ENCODE results near the gene HAP1. TPM values are rescaled to one million over a fixed set of nuclear protein-coding genes. Genes with fewer than 3 reads are reported as not detected.
"Not testable (repeated sequence)": the region's sequence is repeated elsewhere in the genome, so short reads cannot be mapped to it uniquely, and the experiment has no call there.

HAP1 gene
- total RNA-seq, 3 donors from 2014 or later: 0.18 TPM; not detected in 2

DNA sequence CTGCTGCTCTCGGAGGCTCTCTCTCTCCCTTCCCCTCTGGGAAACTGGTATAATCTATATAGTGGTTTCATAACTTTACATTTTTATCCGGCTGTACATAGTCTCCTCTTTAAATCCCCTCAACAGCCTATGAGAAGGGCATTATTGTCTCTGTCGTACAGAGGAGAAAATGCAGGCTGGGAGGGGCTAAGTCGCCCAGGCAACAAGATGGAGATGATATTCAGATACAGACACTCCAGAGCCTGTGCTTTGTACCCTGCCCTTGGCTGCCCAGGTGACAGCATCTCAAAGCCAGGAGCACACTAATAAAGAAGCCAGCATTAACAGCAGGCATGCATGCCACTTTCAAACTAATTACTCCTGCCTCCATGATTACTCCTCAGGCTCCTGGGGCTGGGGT lies 50.4 kb downstream of the HAP1 start:
- no peak overlapping the region for H3K4me3 Mint-ChIP-seq
- ATAC-seq (no peak), DNase-seq (no peak)
- no peaks in the 10 kb centered on the region for H3K27me3 Mint-ChIP-seq (ENCODE audit: low read depth)
- H3K4me1 Mint-ChIP-seq (ENCODE audit: low read depth): peaks cover 18% of the 10 kb centered on the region
- no peaks in the 10 kb centered on the region for H3K36me3 Mint-ChIP-seq (ENCODE audit: insufficient read depth)
- H3K9me3 Mint-ChIP-seq: no peaks in the 10 kb centered on the region

DNA sequence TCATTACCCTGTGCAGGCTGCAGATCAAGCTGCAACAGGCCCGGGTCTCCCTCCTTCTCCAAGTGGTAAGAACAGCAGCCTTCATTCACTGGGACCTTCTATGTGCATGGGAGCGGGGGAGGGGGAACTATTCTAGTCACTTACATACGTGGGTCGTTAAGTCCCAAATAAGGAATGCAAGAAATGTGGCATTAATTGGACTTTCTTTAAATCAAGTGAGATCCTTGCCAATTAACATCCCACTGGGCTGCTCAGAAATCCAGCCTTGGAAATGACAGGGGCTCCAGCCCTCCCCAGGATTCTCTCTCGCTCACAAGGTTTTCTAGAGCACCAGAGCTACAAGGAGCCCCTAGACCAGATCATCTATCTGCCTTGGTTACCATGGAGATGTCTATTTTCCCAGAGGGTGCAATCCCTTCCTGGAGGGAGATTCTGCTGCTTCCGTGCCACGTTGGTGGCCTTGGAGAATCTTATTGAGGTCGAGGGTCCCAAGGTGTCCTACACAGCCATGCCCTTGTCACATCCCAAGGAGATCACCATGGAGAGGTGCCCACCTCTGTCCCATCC lies 50.9 kb downstream of the HAP1 start:
- Mint-ChIP-seq H3K36me3 (ENCODE audit: insufficient read depth) (no peaks in the 10 kb centered on the region), H3K4me3 (no peak overlapping the region), H3K4me1 (ENCODE audit: low read depth) (peaks cover 23% of the 10 kb centered on the region), H3K9me3 (no peaks in the 10 kb centered on the region), H3K27me3 (ENCODE audit: low read depth) (no peaks in the 10 kb centered on the region)
- DNase-seq (no peak), ATAC-seq (no peak)

DNA sequence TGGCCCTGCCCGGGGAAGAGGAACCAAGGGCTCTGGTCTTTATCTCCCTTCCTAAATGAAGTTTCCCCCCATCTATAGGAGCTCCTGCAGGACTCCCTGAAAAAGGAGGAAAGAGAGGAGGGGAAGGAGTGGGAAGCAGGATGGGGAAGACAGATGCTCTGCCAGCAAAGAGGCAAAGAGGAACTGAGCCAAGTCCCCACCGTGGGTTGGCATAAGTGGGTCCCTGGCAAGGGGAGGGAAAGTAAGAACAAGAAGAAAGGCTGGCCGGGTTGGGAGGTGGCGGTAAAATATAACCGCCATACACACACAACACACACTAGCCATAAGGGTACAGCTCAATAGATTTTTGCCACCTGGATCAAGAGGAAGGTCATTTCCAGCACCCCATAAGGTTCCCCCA lies 51.8 kb downstream of the HAP1 start:
- peaks cover 21% of the 10 kb centered on the region for H3K4me1 Mint-ChIP-seq (ENCODE audit: low read depth)
- no peaks in the 10 kb centered on the region for H3K9me3 Mint-ChIP-seq
- no peaks in the 10 kb centered on the region for H3K27me3 Mint-ChIP-seq (ENCODE audit: low read depth)
- ATAC-seq (no peak), DNase-seq (no peak)
- no peak overlapping the region for H3K4me3 Mint-ChIP-seq
- H3K36me3 Mint-ChIP-seq (ENCODE audit: insufficient read depth): no peaks in the 10 kb centered on the region

DNA sequence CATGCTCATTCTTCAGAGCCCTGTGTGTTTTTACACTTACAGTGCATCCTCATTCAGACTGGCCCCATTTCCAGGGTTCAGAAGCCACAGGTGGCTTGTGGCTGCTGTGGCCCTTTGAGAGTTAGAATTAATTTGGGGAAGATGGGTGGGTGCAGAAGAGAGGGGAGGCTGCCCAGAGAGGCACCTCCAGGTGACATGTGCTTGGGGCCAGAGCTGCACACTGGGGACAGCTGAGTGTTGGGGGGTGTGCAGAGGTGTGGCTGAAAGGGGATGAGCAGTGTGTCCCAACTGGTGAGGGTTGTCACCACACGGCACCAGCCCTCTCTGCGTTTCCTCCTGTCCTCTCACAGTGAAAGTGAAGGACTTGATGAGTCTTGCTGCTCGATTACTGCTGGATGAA lies 52.7 kb downstream of the HAP1 start:
- H3K4me3 Mint-ChIP-seq: no peak overlapping the region
- no peaks in the 10 kb centered on the region for H3K27me3 Mint-ChIP-seq (ENCODE audit: low read depth)
- no peak for DNase-seq
- no peaks in the 10 kb centered on the region for H3K36me3 Mint-ChIP-seq (ENCODE audit: insufficient read depth)
- ATAC-seq: no peak
- H3K9me3 Mint-ChIP-seq: no peaks in the 10 kb centered on the region
- H3K4me1 Mint-ChIP-seq (ENCODE audit: low read depth): peaks cover 25% of the 10 kb centered on the region

DNA sequence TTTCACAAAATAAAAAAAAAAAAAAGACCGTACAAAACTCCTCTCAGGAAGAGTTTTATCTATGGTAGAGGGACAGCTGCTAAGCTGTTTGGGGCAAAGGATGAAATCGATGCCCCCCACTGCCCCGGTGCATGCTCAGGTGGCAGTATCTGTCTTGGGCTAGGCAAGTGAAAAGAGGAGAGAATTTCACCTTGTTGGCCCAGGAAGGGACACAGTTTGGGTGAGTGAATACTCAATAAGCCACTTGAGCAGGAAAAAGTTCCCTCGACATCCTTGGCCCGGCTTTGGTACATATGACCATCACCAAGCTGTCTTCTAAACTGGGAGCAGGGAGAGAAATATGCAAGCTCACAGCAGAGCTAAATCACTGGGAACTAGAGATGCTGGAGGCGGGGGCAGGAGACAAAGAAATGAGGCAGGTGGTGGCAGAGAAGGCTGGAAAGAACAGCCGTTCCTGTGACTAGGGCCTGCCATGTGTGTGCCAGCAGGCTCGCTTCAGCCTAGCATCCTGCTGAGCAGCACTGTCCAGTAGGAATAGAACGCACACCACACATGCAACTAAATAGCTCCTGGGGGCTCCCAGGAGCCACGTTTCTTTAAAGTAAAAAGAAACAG lies 53.9 kb downstream of the HAP1 start:
- DNase-seq (no peak), ATAC-seq (no peak)
- H3K9me3 Mint-ChIP-seq: no peaks in the 10 kb centered on the region
- no peaks in the 10 kb centered on the region for H3K36me3 Mint-ChIP-seq (ENCODE audit: insufficient read depth)
- peaks cover 35% of the 10 kb centered on the region for H3K4me1 Mint-ChIP-seq (ENCODE audit: low read depth)
- H3K4me3 Mint-ChIP-seq: no peak overlapping the region
- H3K27me3 Mint-ChIP-seq (ENCODE audit: low read depth): no peaks in the 10 kb centered on the region

DNA sequence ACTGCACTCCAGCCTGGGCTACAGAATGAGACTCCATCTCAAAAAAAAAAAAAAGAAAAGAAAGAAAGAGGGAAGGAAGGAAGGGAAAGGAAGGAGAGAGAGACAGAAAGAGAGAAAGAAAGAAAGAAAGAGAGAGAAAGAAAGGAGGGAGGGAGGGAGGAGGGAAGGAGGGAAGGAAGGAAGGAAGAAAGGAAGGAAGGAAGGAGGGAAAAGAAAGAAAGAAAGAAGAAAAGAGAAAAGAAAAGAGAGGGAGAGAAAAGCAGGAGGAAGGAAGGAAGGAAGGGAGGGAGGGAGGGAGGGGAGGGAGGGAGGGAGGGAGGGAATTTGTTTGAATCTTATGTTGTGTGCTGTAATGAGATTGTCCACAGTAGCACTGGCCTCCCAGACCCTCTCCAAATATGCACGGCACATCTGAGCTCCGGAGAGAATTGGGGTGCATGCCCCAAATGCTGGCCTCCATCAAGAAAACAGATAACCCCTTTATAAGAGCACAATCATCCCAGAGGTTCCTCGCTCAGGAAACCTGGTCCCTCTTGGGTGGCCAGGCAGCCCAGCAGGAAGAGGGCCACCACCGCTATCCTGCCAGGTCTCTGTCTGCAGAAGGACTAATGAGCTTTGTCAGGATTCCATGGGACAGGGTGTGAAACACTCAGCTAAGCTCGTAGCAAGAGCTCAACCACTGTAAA lies 54.6 kb downstream of the HAP1 start:
- Mint-ChIP-seq H3K4me1 (ENCODE audit: low read depth) (peaks cover 35% of the 10 kb centered on the region), H3K27me3 (ENCODE audit: low read depth) (no peaks in the 10 kb centered on the region), H3K9me3 (no peaks in the 10 kb centered on the region), H3K36me3 (ENCODE audit: insufficient read depth) (no peaks in the 10 kb centered on the region), H3K4me3 (no peak overlapping the region)
- ATAC-seq: no peak
- no peak for DNase-seq

DNA sequence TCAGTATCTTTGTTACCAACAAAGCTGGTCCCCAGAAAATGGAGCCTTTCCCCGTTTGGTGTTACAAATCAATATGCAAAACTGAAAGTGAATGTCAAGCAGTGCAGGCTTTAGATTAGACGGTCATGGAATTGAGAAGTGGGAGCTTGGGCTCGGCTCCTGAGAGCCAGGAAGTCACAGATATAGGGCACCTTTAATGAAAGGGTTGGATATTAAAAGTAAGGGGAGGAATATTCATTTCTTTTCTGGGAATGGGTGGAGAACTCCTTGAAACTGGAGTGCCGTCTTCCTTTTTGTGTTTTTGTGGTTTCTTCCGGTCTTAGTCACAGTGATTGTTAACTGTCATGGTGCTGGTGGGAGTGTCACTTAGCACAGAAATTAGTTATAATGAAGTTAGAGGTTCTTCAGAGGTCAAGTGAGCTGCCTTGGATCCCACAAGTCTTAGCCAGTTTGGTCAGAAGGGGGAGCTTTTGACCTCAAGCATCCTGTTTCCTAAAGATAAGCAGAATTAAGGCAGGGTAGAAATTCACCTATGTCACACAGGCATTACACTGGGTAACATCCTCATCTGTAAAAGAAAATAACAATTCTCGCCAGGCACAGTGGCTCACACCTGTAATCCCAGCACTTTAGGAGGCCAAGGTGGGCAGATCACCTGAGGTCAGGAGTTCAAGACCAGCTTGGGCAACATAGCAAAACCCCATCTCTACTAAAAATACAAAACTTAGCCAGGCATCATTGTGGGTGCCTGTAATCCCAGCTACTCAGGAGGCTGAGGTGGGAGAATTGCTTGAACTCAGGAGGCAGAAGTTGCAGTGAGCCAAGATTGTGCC lies 55.3 kb downstream of the HAP1 start:
- Mint-ChIP-seq H3K4me3 (peak overlapping the region; percentile 80), H3K27me3 (ENCODE audit: low read depth) (no peaks in the 10 kb centered on the region), H3K36me3 (ENCODE audit: insufficient read depth) (no peaks in the 10 kb centered on the region), H3K9me3 (no peaks in the 10 kb centered on the region), H3K4me1 (ENCODE audit: low read depth) (peaks cover 35% of the 10 kb centered on the region)
- ATAC-seq (peak; percentile 91 to 93), DNase-seq (peak; percentile 41)

DNA sequence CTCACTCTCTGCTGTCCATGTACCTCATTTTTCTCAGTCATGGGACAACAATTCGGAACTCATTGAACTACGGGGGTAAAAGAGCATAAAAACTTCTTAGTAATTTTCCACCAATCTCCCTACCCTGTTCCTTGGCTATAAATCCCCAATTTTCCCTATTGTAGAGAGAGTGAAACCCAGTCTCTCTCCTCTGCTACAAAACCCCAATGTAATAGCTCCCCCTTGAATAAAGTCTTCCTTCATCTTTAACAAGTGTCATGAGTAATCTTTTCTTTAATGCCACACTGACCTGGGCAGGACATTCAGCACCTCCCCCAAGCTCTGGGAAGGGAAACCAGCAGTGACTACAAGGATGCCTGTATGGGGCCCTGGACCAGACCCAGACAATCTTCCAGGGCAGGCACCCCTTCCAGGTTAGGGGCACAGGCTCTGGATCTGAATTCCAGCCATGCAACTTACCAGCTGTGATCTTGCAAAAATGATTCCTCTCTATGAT lies 56.0 kb downstream of the HAP1 start:
- Mint-ChIP-seq H3K4me1 (ENCODE audit: low read depth) (peaks cover 35% of the 10 kb centered on the region), H3K36me3 (ENCODE audit: insufficient read depth) (no peaks in the 10 kb centered on the region), H3K27me3 (ENCODE audit: low read depth) (no peaks in the 10 kb centered on the region), H3K9me3 (no peaks in the 10 kb centered on the region), H3K4me3 (peak overlapping the region; percentile 80)
- DNase-seq (no peak), ATAC-seq (no peak)

DNA sequence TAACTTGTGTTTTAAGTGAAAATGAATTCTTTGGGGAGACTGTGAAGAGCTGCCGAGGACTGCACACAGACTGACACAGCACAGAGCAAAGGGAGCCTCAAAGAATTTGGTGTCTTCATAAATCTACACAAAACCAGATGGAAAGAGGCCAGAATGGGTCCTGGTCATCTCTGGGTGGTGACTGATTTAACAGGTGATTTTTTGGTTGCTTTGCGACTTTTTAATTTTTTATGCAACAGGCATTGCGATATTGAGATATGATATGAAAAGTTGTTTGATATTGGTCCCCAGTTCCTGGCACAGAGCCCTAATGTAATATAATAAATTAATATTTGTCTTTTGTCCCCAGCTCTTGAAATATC lies 58.4 kb downstream of the HAP1 start:
- no peaks in the 10 kb centered on the region for H3K9me3 Mint-ChIP-seq
- peaks cover 50% of the 10 kb centered on the region for H3K4me1 Mint-ChIP-seq (ENCODE audit: low read depth)
- no peaks in the 10 kb centered on the region for H3K36me3 Mint-ChIP-seq (ENCODE audit: insufficient read depth)
- ATAC-seq (no peak), DNase-seq (no peak)
- H3K27me3 Mint-ChIP-seq (ENCODE audit: low read depth): no peaks in the 10 kb centered on the region
- no peak overlapping the region for H3K4me3 Mint-ChIP-seq

DNA sequence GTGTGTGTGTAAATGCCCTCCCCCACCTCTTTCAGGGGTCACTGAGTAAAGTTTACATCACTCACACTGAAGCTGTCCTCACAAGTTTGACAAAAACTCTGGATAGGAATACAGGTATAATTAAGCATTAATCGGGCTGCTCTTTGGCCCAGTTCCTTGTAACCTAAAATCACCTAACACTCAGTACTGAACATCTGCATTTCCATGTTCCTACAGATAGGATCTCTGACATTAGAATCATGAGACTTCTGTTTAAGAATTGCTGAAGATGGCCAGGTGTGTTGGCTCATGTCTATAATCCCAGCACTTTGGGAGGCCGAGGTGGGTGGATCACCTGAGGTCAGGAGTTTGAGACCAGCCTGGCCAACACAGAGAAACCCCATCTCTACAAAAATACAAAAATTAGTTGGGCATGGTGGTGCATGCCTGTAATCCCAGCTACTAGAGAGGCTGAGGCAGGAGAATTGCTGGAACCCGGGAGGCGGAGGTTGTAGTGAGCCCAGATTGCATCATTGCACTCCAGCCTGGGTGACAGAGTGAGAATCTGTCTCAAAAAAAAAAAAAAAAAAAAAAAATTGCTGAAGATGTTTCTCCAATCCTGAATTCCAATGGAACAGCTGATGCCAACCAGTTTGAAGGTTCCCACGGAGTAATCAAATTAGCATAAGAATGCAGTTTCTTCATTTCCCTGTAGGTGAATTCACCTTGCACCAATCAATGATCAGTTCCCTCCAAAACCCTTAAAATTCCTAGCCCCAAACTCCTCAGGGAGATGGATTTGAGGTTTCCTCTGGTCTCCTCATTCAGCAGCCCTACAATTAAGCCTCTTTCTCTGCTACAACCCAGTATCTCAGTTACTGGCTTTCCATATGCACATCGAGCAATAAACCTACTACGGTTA lies 59.0 kb downstream of the HAP1 start:
- H3K9me3 Mint-ChIP-seq; H3K27me3 Mint-ChIP-seq (ENCODE audit: low read depth); H3K4me3 Mint-ChIP-seq; H3K36me3 Mint-ChIP-seq (ENCODE audit: insufficient read depth); DNase-seq; ATAC-seq: not testable (repeated sequence)
- H3K4me1 Mint-ChIP-seq (ENCODE audit: low read depth): peaks cover 51% of the 10 kb centered on the region

Other genes starting within 250 kb of the HAP1 start
- not detected for gene KRT36, start 244.7 kb downstream of the HAP1 start, total RNA-seq
- gene KRT13, start 229.0 kb downstream of the HAP1 start, total RNA-seq: not detected
- not detected for gene KRT15, start 215.8 kb downstream of the HAP1 start, total RNA-seq
- gene KRT19, start 206.3 kb downstream of the HAP1 start, total RNA-seq: 1 to 10 TPM; 1.1 to 2.0 (median 1.8) TPM
- gene KRT9, start 162.6 kb downstream of the HAP1 start, total RNA-seq: not detected
- gene KRT14, start 147.7 kb downstream of the HAP1 start, total RNA-seq: not detected
- gene KRT16, start 121.9 kb downstream of the HAP1 start, total RNA-seq: not detected
- gene KRT17, start 110.1 kb downstream of the HAP1 start, total RNA-seq: not detected
- 1,000 to 10,000 TPM; 1,373 to 1,742 (median 1,506) TPM for gene EIF1, start 45.8 kb downstream of the HAP1 start, total RNA-seq
- gene GAST, start 22.3 kb downstream of the HAP1 start, total RNA-seq: not detected
- under 1 TPM; 0.86 to 0.98 (median 0.92) TPM for gene JUP, start 52.1 kb upstream of the HAP1 start, total RNA-seq
- 1 to 10 TPM; 2.0 to 3.6 (median 2.5) TPM for gene P3H4, start 77.3 kb upstream of the HAP1 start, total RNA-seq
- 1 to 10 TPM in 1 of 3 donors, under 1 TPM in 2; 0.68 to 1.2 (median 0.76) TPM for gene FKBP10, start 78.4 kb upstream of the HAP1 start, total RNA-seq
- 10 to 100 TPM; 29.7 to 53.6 (median 41.9) TPM for gene NT5C3B, start 101.6 kb upstream of the HAP1 start, total RNA-seq
- gene KLHL10, start 103.2 kb upstream of the HAP1 start, total RNA-seq: not detected
- gene KLHL11, start 130.8 kb upstream of the HAP1 start, total RNA-seq: 10 to 100 TPM; 27.7 to 31.2 (median 30.3) TPM
- gene ACLY, start 184.3 kb upstream of the HAP1 start, total RNA-seq: 100 to 1,000 TPM; 197 to 210 (median 198) TPM
- gene ODAD4, start 196.0 kb upstream of the HAP1 start, total RNA-seq: under 1 TPM; 0.26 to 0.91 (median 0.79) TPM
- gene CNP, start 232.2 kb upstream of the HAP1 start, total RNA-seq: 10 to 100 TPM; 70.0 to 80.0 (median 78.3) TPM